Suprapubic skin (tissue), 3 donors: ENCODE results near the gene SERPIND1.

Source experiments
- CTCF ChIP-seq, 2 donors: fragments of 200-600 bp in 1 of 2; fragments of 450-650 bp in 1 of 2; sonication (generic) in 1 of 2; IDR thresholded peaks; one replicate each; pipeline ENCODE4 v1.5.1; 2016 to 2019; ENCODE audit warnings: antibody characterized with exemption in 2 of 2, mild to moderate bottlenecking in 1 of 2, moderate library complexity in 1 of 2
- EP300 ChIP-seq: sonication (generic); formaldehyde crosslinking; IDR thresholded peaks from one replicate; pipeline ENCODE4 v1.6.1; 2017; ENCODE audit warnings: antibody characterized with exemption
- POLR2A ChIP-seq, 2 donors: fragments of 450-650 bp; IDR thresholded peaks; one replicate each; pipeline ENCODE4 v1.6.1; 2017; ENCODE audit warnings: antibody characterized with exemption in 2 of 2, mild to moderate bottlenecking in 2 of 2, moderate library complexity in 2 of 2

GRCh38 chr22:20808844-20809243, 34.9 kb downstream of the SERPIND1 start:
- TF ChIP-seq CTCF (IDR thresholded peaks at IDR 0.05) (no peak), EP300 (no peak), POLR2A (IDR thresholded peaks at IDR 0.05) (no peak)
